MM.1S (cell line): Measurements from ENCODE around the gene HERPUD2.

ENCODE experiments used
- CTCF ChIP-seq: fragments of 300-600 bp; sonication (generic); IDR thresholded peaks from 2 replicates; pipeline ENCODE4 v1.5.1; 2016; ENCODE audit warnings: antibody characterized with exemption, low read length, mixed read lengths
- EZH2phosphoT487 ChIP-seq: fragments of 300-600 bp; sonication (generic); IDR thresholded peaks from 2 replicates; pipeline ENCODE4 v1.6.1; 2018; ENCODE audit warnings: antibody characterized with exemption, low read length

- no peak for TF ChIP-seq CTCF
- no peak for TF ChIP-seq EZH2phosphoT487
Measured at GRCh38 chr7:35707422-35707821, 12.5 kb upstream of the HERPUD2 start.
